Neural cell (in vitro differentiated cells): ENCODE results near the gene RSPH1. TPM values are rescaled to one million over a fixed set of nuclear protein-coding genes. Genes with fewer than 3 reads are reported as not detected.

ENCODE experiments used
- H2AFZ ChIP-seq: fragments of 200-600, 300-800 bp; sonication (generic), shearing (Covaris generic); 2 replicates; pipeline ENCODE4 v1.6.0; 2014; ENCODE audit warnings: low read depth, mild to moderate bottlenecking, antibody characterized with exemption, low read length, moderate library complexity
- H3F3A ChIP-seq: fragments of 200-600 bp; shearing (Covaris generic); 2 replicates; pipeline ENCODE4 v1.6.1; 2016; ENCODE audit warnings: mild to moderate bottlenecking, moderate library complexity, mixed read lengths, antibody characterized with exemption, low read length; ENCODE audit not compliant: insufficient read depth, poor library complexity, severe bottlenecking
- H3K27ac ChIP-seq: fragments of 200-600, 300-800 bp; sonication (generic), shearing (Covaris generic); 2 replicates; pipeline ENCODE4 v1.5.1; 2014; ENCODE audit warnings: mild to moderate bottlenecking, low read length, moderate library complexity
- H3K27me3 ChIP-seq: fragments of 300-800, 200-600 bp; sonication (generic), shearing (Covaris generic); 2 replicates; pipeline ENCODE4 v1.6.0; 2014; ENCODE audit warnings: mild to moderate bottlenecking, low read depth, low read length, moderate library complexity; ENCODE audit not compliant: insufficient read depth
- H3K36me3 ChIP-seq: fragments of 300-800, 200-600 bp; sonication (generic), shearing (Covaris generic); 2 replicates; pipeline ENCODE4 v1.5.1; 2014; ENCODE audit warnings: mild to moderate bottlenecking, antibody characterized with exemption, low read length, moderate library complexity; ENCODE audit not compliant: insufficient read depth
- H3K4me2 ChIP-seq: fragments of 300-800, 200-600 bp; sonication (generic), shearing (Covaris generic); 2 replicates; pipeline ENCODE4 v1.6.0; 2014; ENCODE audit warnings: mild to moderate bottlenecking, low read length
- H3K4me3 ChIP-seq: fragments of 300-800, 200-600 bp; sonication (generic), shearing (Covaris generic); 2 replicates; pipeline ENCODE4 v1.5.1; 2014; ENCODE audit warnings: mild to moderate bottlenecking, low read length, moderate library complexity
- H3K79me2 ChIP-seq: fragments of 200-600 bp; shearing (Covaris generic); replicated peaks from 2 replicates; pipeline ENCODE4 v1.6.0; 2014; ENCODE audit warnings: mild to moderate bottlenecking, low read length, moderate library complexity; ENCODE audit not compliant: insufficient read depth
- H3K9ac ChIP-seq: fragments of 300-800, 200-600 bp; sonication (generic), shearing (Covaris generic); 2 replicates; pipeline ENCODE4 v1.6.1; 2016; ENCODE audit warnings: mild to moderate bottlenecking, low read length, mixed read lengths
- H3K9me2 ChIP-seq: fragments of 200-600 bp; shearing (Covaris generic); 2 replicates; pipeline ENCODE4 v1.6.1; 2016; ENCODE audit warnings: mild to moderate bottlenecking, low read length, mixed read lengths; ENCODE audit not compliant: insufficient read depth
- H3K9me3 ChIP-seq: fragments of 200-600, 300-800 bp; sonication (generic), shearing (Covaris generic); 2 replicates; pipeline ENCODE4 v1.6.1; 2016; ENCODE audit warnings: mild to moderate bottlenecking, mixed run types, low read length, moderate library complexity, mixed read lengths
- H4K20me1 ChIP-seq: fragments of 200-600 bp; shearing (Covaris generic); 2 replicates; pipeline ENCODE4 v1.6.1; 2016; ENCODE audit warnings: mild to moderate bottlenecking, mixed run types; ENCODE audit not compliant: insufficient read depth
- CTCF ChIP-seq: fragments of 450-650 bp; IDR thresholded peaks from 2 replicates; pipeline ENCODE4 v1.5.1; 2014; ENCODE audit warnings: antibody characterized with exemption, mild to moderate bottlenecking, moderate library complexity; ENCODE audit not compliant: poor library complexity, severe bottlenecking
- EP300 ChIP-seq: fragments of 450-650 bp; conservative IDR thresholded peaks from 2 replicates; pipeline ENCODE4 v1.6.1; 2014; ENCODE audit warnings: antibody characterized with exemption, mild to moderate bottlenecking, moderate library complexity; ENCODE audit not compliant: poor library complexity, severe bottlenecking
- EZH2 ChIP-seq: fragments of 200-600, 300-800 bp; shearing (Covaris generic), sonication (generic); IDR thresholded peaks from 2 replicates; pipeline ENCODE4 v1.6.1; 2014; ENCODE audit warnings: antibody characterized with exemption, low read length, borderline replicate concordance, mild to moderate bottlenecking; ENCODE audit not compliant: insufficient read depth, poor library complexity, severe bottlenecking
- MXI1 ChIP-seq: fragments of 450-650 bp; conservative IDR thresholded peaks from 2 replicates; pipeline ENCODE4 v1.6.1; 2014; ENCODE audit warnings: antibody characterized with exemption, mild to moderate bottlenecking; ENCODE audit not compliant: poor library complexity, severe bottlenecking
- POLR2AphosphoS5 ChIP-seq: IDR thresholded peaks from 2 replicates; pipeline ENCODE4 v1.6.1; 2012
- RAD21 ChIP-seq: fragments of 450-650 bp; conservative IDR thresholded peaks from 2 replicates; pipeline ENCODE4 v1.6.1; 2014; ENCODE audit warnings: antibody characterized with exemption, mild to moderate bottlenecking, moderate library complexity
- REST ChIP-seq: IDR thresholded peaks from 2 replicates; pipeline ENCODE4 v1.6.1; 2012; ENCODE audit warnings: borderline replicate concordance
- SMC3 ChIP-seq: fragments of 450-650 bp; conservative IDR thresholded peaks from 2 replicates; pipeline ENCODE4 v1.6.1; 2014; ENCODE audit warnings: antibody characterized with exemption, mild to moderate bottlenecking, moderate library complexity; ENCODE audit not compliant: poor library complexity
- TAF1 ChIP-seq: IDR thresholded peaks from 2 replicates; pipeline ENCODE4 v1.6.1; 2012; ENCODE audit warnings: low read depth
- polyA plus RNA-seq: library from polyadenylated mRNA; depleted of rRNA; stranded (reverse); fragments of >200 nt; gene quantifications from 2 replicates; pipeline ENCODE4 v1.2.3, GENCODE V29; 2014

Gene RSPH1
- polyA plus RNA-seq, 1 donor from 2014 or later, result 1.3 TPM

DNA sequence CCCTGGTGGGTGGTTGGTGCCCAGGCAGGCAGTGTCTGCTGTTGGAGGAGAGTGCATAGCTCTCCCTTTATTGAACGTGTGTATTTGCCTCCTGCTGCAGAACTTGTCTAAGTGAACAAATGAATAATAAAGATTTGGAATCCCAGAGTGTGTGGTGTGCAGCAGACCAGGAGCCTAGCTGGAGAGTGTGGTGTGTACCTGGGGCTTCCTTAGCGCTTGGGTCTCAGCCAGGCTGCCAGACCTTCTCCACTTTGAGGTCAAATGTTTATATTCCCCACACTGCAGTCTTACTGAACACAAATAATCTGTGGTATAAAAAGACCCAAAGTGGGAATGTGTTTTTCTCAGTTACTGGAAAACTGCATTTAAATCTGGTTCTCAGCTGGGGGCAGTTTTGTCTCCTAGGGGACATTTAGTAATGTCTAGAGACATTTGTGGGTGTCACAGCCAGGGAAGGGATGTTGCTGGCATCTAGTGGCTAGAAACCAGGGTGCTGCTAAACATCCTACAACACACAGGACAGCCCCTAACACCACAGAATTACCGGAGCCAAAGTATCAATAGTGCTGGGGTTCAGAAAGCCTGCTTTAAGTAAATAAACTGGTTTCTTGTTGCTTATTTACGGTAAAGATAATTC is 41.2 kb upstream of the RSPH1 start:
- H3K9ac ChIP-seq, result no peak overlapping the region
- H2AFZ ChIP-seq, result no peak overlapping the region
- no peaks in the 10 kb centered on the region for H3F3A ChIP-seq
- TF ChIP-seq EP300, result no peak
- no peak for TF ChIP-seq TAF1
- no peak for TF ChIP-seq EZH2
- no peak for TF ChIP-seq POLR2AphosphoS5
- no peak for TF ChIP-seq REST
- peak; percentile 68 for TF ChIP-seq CTCF
- TF ChIP-seq MXI1, result no peak
- peak; percentile 79 for TF ChIP-seq SMC3
- TF ChIP-seq RAD21, result peak; percentile 79
- no peak overlapping the region for H3K4me2 ChIP-seq
- no peaks in the 10 kb centered on the region for H3K27me3 ChIP-seq
- H3K9me2 ChIP-seq, result no peaks in the 10 kb centered on the region
- no peaks in the 10 kb centered on the region for H3K36me3 ChIP-seq
- H3K27ac ChIP-seq, result no peak overlapping the region
- no peak overlapping the region for H3K4me3 ChIP-seq
- no peaks in the 10 kb centered on the region for H3K9me3 ChIP-seq
- no peaks in the 10 kb centered on the region for H4K20me1 ChIP-seq
- H3K79me2 ChIP-seq, result no peaks in the 10 kb centered on the region

GRCh38 chr21:42536601-42537000 is 40.6 kb upstream of the RSPH1 start:
- Histone ChIP-seq H4K20me1 (no peaks in the 10 kb centered on the region), H3K79me2 (no peaks in the 10 kb centered on the region), H3F3A (no peaks in the 10 kb centered on the region), H3K27ac (no peak overlapping the region), H3K4me2 (no peak overlapping the region), H3K9ac (no peak overlapping the region), H3K4me3 (no peak overlapping the region), H3K36me3 (no peaks in the 10 kb centered on the region), H3K27me3 (no peaks in the 10 kb centered on the region), H3K9me3 (no peaks in the 10 kb centered on the region), H3K9me2 (no peaks in the 10 kb centered on the region), H2AFZ (no peak overlapping the region)
- no peak for TF ChIP-seq TAF1
- TF ChIP-seq EZH2, result no peak
- no peak for TF ChIP-seq CTCF
- TF ChIP-seq POLR2AphosphoS5, result no peak
